ENCODE data around the gene CFTR. TPM values are rescaled to one million over a fixed set of nuclear protein-coding genes. Genes with fewer than 3 reads are reported as not detected.
"Not testable (repeated sequence)": the region's sequence is repeated elsewhere in the genome, so short reads cannot be mapped to it uniquely, and the experiment has no call there.

Gene CFTR
- polyA plus RNA-seq (2013, experiment 1 of 2; ENCODE audit: insufficient read length): not detected
- polyA plus RNA-seq (2013, experiment 2 of 2; ENCODE audit: insufficient read length): 0.06 TPM

GRCh38 chr7:117479225-117480054, at the start of gene CFTR:
Gene CFTR, plus strand, starts transcription at chr7:117480025. Its CDS starts 70 bp downstream, at chr7:117480095.
- no peak for DNase-seq

- DNase-seq: no peak
Measured at GRCh38 chr7:117435475-117436043, 44.3 kb upstream of the CFTR start.

GRCh38 chr7:117444646-117445045, 35.2 kb upstream of the CFTR start:
- no peak for DNase-seq

- DNase-seq: peak; percentile 0
Measured at GRCh38 chr7:117445206-117445605, 34.6 kb upstream of the CFTR start.

- DNase-seq: no peak
Measured at GRCh38 chr7:117446220-117446815, 33.5 kb upstream of the CFTR start.

- DNase-seq: no peak
Measured at GRCh38 chr7:117448655-117449054, 31.2 kb upstream of the CFTR start.

GRCh38 chr7:117458977-117459583, 20.7 kb upstream of the CFTR start:
- DNase-seq: peak; percentile 21

- DNase-seq: no peak
Measured at GRCh38 chr7:117459735-117460134, 20.1 kb upstream of the CFTR start.

GRCh38 chr7:117460815-117461214, 19.0 kb upstream of the CFTR start:
- DNase-seq: not testable (repeated sequence)

GRCh38 chr7:117468174-117468573, 11.7 kb upstream of the CFTR start:
- no peak for DNase-seq

- DNase-seq: no peak
Measured at GRCh38 chr7:117470777-117471176, 9.0 kb upstream of the CFTR start.

- no peak for DNase-seq
Measured at GRCh38 chr7:117472335-117472734, 7.5 kb upstream of the CFTR start.

- DNase-seq: no peak
Measured at GRCh38 chr7:117476557-117477215, 3.1 kb upstream of the CFTR start.

- no peak for DNase-seq
Measured at GRCh38 chr7:117478836-117479224, 995 bp upstream of the CFTR start.

GRCh38 chr7:117480055-117480362, 184 bp downstream of the CFTR start:
- DNase-seq: no peak

GRCh38 chr7:117480978-117481377, 1.2 kb downstream of the CFTR start:
- no peak for DNase-seq

GRCh38 chr7:117485118-117485620, 5.3 kb downstream of the CFTR start:
- DNase-seq: no peak

- DNase-seq: no peak
Measured at GRCh38 chr7:117489016-117489415, 9.2 kb downstream of the CFTR start.

GRCh38 chr7:117489430-117489829, 9.6 kb downstream of the CFTR start:
- DNase-seq: no peak

- DNase-seq: no peak
Measured at GRCh38 chr7:117489911-117490310, 10.1 kb downstream of the CFTR start.

- no peak for DNase-seq
Measured at GRCh38 chr7:117492649-117493048, 12.8 kb downstream of the CFTR start.

- no peak for DNase-seq
Measured at GRCh38 chr7:117493460-117493859, 13.6 kb downstream of the CFTR start.

- DNase-seq: no peak
Measured at GRCh38 chr7:117495308-117495707, 15.5 kb downstream of the CFTR start.

All from fibroblast of skin of abdomen (primary cell).